ENCODE data around the gene NPAS3.

The NPAS3 gene

DNA sequence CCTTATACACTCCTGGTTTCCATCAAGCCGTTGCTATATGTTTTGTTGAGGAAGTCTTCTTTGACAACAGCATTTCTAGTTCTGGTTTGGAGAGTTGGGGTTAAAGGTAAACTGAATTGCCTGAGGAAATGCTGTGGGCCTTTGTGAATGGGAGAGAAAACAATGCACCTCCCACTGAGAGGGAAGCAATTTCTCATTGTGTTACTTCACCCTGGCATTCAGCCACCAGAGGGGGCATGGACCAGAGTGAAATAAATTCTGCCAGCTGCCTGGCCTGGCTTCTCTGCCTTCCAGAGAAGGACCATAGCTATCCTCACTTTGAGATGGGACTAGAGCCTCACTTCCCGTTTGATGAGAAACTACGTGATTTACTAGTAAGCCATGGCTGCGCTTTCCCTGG is 536.9 kb downstream of the NPAS3 start:
- TF ChIP-seq, protein P1, sequence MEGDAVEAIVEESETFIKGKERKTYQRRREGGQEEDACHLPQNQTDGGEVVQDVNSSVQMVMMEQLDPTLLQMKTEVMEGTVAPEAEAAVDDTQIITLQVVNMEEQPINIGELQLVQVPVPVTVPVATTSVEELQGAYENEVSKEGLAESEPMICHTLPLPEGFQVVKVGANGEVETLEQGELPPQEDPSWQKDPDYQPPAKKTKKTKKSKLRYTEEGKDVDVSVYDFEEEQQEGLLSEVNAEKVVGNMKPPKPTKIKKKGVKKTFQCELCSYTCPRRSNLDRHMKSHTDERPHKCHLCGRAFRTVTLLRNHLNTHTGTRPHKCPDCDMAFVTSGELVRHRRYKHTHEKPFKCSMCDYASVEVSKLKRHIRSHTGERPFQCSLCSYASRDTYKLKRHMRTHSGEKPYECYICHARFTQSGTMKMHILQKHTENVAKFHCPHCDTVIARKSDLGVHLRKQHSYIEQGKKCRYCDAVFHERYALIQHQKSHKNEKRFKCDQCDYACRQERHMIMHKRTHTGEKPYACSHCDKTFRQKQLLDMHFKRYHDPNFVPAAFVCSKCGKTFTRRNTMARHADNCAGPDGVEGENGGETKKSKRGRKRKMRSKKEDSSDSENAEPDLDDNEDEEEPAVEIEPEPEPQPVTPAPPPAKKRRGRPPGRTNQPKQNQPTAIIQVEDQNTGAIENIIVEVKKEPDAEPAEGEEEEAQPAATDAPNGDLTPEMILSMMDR (IDR thresholded peaks at IDR 0.05; ENCODE audit: low read depth, low read length), result no peak
- H3K4me3 ChIP-seq (ENCODE audit: low read depth, low read length), result no peak overlapping the region

DNA sequence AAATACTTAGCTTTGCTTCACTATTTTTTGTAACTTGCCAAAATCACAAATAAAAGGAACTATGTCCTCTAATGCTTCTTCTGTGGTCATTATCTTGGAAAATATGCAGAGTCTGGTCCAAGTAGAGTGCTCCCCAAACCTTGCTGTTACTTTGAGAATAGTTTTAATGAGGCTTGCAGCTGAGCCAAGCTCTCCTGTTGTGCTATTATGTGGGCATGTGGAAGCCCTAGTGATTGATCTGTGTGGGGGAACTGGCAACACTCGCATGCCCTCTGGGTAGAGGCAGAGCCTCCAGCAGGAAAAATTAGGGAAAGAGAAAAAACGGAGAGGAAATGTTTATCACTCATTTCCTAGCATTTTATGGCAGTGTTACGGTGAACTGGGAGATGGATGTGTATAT is 539.1 kb downstream of the NPAS3 start:
- H3K4me3 ChIP-seq (ENCODE audit: low read depth, low read length), result no peak overlapping the region
- TF ChIP-seq, protein P1 (IDR thresholded peaks at IDR 0.05; ENCODE audit: low read depth, low read length), result no peak

DNA sequence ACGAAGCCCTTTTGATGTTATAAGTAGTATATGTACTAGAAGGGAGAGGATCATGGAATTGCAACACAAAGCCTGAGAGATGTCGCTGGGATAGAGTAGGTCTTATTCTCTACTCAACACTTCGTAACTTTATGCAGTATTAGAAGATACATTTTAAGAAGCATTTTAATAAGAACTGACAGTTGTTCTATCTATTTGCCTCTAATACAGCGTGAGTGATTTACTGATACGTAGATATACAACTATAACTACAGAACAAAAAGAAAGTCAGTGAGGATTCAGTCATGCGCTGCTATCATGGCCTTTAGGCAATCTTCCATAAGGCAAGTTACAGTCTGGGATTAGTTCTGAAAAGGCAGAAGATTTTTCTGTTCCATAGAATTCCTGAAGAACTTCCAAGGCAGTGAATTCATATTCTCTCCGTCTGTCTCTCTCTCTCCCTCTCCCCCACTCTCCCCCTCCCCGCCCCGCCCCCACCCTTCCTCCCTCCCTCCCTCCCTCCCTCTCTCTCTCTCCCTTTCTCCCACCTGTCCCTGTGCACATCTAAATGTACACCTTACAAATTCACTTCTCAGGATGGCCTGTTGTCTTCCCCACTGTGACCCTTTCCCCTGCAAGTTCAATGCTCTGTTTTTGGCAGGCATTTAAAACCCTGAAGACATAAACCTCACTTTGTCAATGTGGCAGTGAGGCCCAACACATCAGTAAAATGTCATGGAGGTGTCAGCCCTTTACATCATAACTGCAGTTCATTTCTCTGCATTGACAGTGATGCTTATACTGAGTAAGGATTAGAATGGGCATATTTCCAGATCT is 541.6 kb downstream of the NPAS3 start:
- no peak overlapping the region for H3K4me3 ChIP-seq (ENCODE audit: low read depth, low read length)
- TF ChIP-seq, protein P1 (IDR thresholded peaks at IDR 0.05; ENCODE audit: low read depth, low read length), result no peak

DNA sequence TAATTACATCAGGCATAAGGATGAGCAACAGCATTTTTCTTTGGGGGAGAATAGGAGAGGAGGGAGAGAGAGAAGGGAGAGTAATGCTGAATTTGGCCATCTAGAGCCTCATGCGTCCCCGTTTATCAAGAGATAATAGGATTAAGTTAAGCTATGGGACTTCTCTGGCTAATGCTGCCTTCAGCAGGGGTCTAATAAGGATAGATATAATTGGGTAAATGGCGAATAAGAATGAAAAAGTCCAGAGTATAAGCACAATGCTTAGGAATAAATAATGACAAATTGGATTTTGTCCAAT is 542.2 kb downstream of the NPAS3 start:
- TF ChIP-seq, protein P1 (IDR thresholded peaks at IDR 0.05; ENCODE audit: low read depth, low read length), result no peak
- H3K4me3 ChIP-seq (ENCODE audit: low read depth, low read length), result no peak overlapping the region

DNA sequence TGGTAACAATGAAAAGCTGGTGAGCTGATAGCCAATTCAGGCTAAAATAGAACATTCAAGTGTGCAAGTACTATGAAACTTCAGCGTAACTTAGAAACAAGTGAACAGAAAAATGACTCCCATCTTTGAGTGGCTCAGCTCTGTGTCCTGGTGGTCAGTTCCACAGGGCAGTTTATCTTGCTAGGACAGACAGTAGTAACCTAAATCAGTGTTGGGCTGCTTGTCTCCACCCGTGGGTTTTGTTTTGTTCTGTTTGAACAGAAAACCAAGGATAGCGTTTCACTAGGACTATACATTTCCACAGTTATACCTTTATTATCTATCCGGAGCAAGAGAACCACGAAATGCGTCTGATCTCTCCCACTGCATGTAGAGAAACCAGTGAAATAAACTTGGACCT is 544.4 kb downstream of the NPAS3 start:
- no peak overlapping the region for H3K4me3 ChIP-seq (ENCODE audit: low read depth, low read length)
- TF ChIP-seq, protein P1 (IDR thresholded peaks at IDR 0.05; ENCODE audit: low read depth, low read length), result no peak

DNA sequence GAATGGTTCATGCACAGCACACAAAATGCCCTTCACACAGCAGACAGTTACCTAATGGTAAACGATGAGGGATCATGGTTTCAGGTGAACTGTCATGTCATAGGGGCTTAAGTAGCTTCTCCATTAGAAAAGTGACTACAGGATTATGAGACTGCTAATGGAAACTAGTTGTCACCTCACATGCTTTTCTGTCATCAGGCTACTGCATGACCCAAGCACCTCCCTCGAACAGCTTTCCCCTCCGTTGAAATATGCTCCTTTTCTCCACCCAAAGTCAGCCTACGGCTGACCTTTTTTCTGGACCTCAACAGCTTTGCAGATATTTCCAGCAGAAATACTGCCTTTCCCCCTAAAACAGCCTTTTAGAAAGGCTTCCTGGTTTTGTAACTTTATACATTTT is 544.9 kb downstream of the NPAS3 start:
- TF ChIP-seq, protein P1 (IDR thresholded peaks at IDR 0.05; ENCODE audit: low read depth, low read length), result no peak
- H3K4me3 ChIP-seq (ENCODE audit: low read depth, low read length), result no peak overlapping the region

DNA sequence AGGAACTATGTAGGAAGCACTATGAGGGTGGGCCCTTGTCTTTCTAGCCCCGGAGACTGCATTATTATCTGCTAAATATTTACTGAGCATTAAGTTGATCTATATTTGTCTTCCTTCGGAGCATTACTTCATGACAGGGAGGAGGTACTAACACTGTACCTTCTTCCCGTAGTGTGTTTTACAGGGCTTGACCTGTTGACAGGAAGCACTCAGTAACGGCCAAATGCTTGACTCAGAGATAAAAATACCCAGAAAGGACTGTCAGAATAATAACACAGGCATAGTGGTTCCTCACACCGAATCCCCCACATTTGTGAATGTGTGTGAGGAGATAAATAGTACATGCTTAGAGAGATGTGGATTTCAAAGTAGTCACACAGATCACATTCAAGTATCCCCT is 545.6 kb downstream of the NPAS3 start:
- H3K4me3 ChIP-seq (ENCODE audit: low read depth, low read length), result no peak overlapping the region
- TF ChIP-seq, protein P1 (IDR thresholded peaks at IDR 0.05; ENCODE audit: low read depth, low read length), result no peak

Data from WI38 (cell line).